ENCODE data around the gene NANS.

GRCh38 chr9:98083566-98084183, 27.1 kb downstream of the NANS start:
- no peak for TF ChIP-seq CTCF (IDR thresholded peaks at IDR 0.05)
- TF ChIP-seq POLR2AphosphoS5 (IDR thresholded peaks at IDR 0.05) = no peak
- no peak for TF ChIP-seq POLR2A (IDR thresholded peaks at IDR 0.05)
